Measurements from ENCODE around the gene TUSC2.
A peak's percentile ranks its signal among the peaks of the same experiment; 100 is the strongest.
"Not testable (repeated sequence)": the region's sequence is repeated elsewhere in the genome, so short reads cannot be mapped to it uniquely, and the experiment has no call there.

The TUSC2 gene

GRCh38 chr3:50294492-50295403 lies 33.3 kb downstream of the TUSC2 start:
- no peak for DNase-seq (ENCODE audit: low read depth in 2 of 2)

GRCh38 chr3:50294089-50294488 lies 33.9 kb downstream of the TUSC2 start:
- no peak for DNase-seq (ENCODE audit: low read depth in 2 of 2)

- no peak for DNase-seq (ENCODE audit: low read depth in 2 of 2)
Measured at GRCh38 chr3:50293079-50293801, 34.8 kb downstream of the TUSC2 start.

- peak; percentile 86 to 93 for DNase-seq (ENCODE audit: low read depth in 2 of 2)
Measured at GRCh38 chr3:50292159-50293078, 35.6 kb downstream of the TUSC2 start, which contains the start of gene IFRD2. Gene IFRD2, minus strand, starts transcription at chr3:50292429. Its CDS starts 155 bp downstream, at chr3:50292274.

GRCh38 chr3:50290161-50290641 lies 37.8 kb downstream of the TUSC2 start:
- DNase-seq (ENCODE audit: low read depth in 2 of 2) = no peak

GRCh38 chr3:50289130-50289529 lies 38.9 kb downstream of the TUSC2 start:
- DNase-seq (ENCODE audit: low read depth in 2 of 2) = no peak

- no peak for DNase-seq (ENCODE audit: low read depth in 2 of 2)
Measured at GRCh38 chr3:50288387-50289007, 39.5 kb downstream of the TUSC2 start.

GRCh38 chr3:50287262-50287661 lies 40.8 kb downstream of the TUSC2 start:
- DNase-seq (ENCODE audit: low read depth in 2 of 2) = no peak

GRCh38 chr3:50286322-50287227 lies 41.4 kb downstream of the TUSC2 start:
- no peak for DNase-seq (ENCODE audit: low read depth in 2 of 2)

GRCh38 chr3:50284121-50284520 lies 43.9 kb downstream of the TUSC2 start:
- not testable (repeated sequence) for DNase-seq (ENCODE audit: low read depth in 2 of 2)

GRCh38 chr3:50279255-50280016 lies 48.6 kb downstream of the TUSC2 start:
- no peak for DNase-seq (ENCODE audit: low read depth in 2 of 2)

GRCh38 chr3:50278880-50279224 lies 49.2 kb downstream of the TUSC2 start, which contains the start of gene LSMEM2:
Gene LSMEM2, plus strand, starts transcription at chr3:50279087. Its CDS starts 27 bp downstream, at chr3:50279114.
- DNase-seq (ENCODE audit: low read depth in 2 of 2) = no peak

- no peak for DNase-seq (ENCODE audit: low read depth in 2 of 2)
Measured at GRCh38 chr3:50278123-50278879, 49.7 kb downstream of the TUSC2 start.

- no peak for DNase-seq (ENCODE audit: low read depth in 2 of 2)
Measured at GRCh38 chr3:50276762-50277101, 51.3 kb downstream of the TUSC2 start.

- no peak for DNase-seq (ENCODE audit: low read depth in 2 of 2)
Measured at GRCh38 chr3:50275996-50276761, 51.8 kb downstream of the TUSC2 start.

- DNase-seq (ENCODE audit: low read depth in 2 of 2) = no peak
Measured at GRCh38 chr3:50275141-50275995, 52.7 kb downstream of the TUSC2 start.

All from activated CD4-positive, alpha-beta T cell treated with anti-CD3 and anti-CD28 coated beads for 24 hours (primary cell).